COLO829 (cell line): ENCODE results near the gene CD1B.
"Not testable (repeated sequence)": the region's sequence is repeated elsewhere in the genome, so short reads cannot be mapped to it uniquely, and the experiment has no call there.

Source experiments
- DNase-seq: peaks from one replicate; pipeline ENCODE4 v3.0.0; 2012; ENCODE audit warnings: low spot score

CD1B gene

GRCh38 chr1:158331481-158332150, at the start of gene CD1B:
CD1B (minus strand) TSS chr1:158331531; CDS start chr1:158331423, 108 bp downstream.
- DNase-seq = no peak

GRCh38 chr1:158374860-158375259, 43.5 kb upstream of the CD1B start:
- no peak for DNase-seq

GRCh38 chr1:158374101-158374500, 42.8 kb upstream of the CD1B start:
- not testable (repeated sequence) for DNase-seq

DNA sequence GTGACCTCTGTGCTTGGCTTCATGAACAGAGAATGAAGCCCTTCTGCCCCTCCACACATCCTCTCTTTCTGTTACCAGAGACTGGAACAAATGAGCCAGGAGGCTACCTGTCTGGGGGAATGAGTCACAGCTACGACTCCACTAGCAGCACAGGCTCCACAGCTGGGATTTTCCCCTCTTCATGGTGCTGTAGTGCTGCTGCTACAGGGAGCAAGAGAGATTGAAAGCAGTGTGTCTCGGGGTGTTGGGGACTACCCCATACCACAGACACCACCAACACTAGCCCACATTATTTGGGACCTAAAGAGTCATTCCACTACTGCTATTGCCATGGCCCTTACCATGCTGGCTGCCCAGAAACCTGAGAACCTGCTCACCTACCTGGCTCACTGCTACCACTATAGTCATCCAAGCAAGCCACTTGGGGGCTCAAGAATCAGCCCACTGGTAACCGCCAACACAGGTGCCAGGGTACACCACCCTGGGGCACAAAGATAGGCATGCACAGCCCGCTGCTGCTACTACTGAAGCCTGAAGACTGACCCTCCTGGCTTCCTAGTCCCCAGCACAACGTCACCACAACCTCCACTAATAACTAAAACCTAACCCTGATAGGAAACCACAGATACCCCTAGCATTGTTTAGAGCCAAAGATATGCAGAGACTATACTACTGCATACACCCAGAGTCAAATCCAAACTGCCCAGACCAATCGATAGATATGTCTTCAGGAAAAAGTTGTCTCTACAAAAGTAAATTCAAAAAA, 40.0 kb upstream of the CD1B start:
- DNase-seq = no peak

DNA sequence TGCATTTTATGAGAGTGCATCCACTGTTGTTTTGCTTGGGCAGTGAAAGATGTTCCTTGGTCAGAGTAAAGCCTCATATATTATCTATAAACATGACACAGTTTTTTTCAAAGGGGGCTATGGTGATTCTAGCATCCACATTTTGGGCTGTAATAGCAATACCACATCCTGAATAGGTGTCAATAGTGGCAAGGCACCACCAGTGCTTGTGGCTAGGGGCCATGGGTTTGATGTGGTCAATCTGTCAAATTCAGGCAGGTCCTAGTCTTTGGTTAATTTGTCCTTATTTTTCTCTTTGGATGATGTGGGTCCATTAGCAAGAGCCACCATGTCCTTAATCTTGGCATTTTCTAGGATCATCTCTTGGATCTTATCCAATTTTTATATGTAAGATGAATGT, 35.5 kb upstream of the CD1B start:
- no peak for DNase-seq

- DNase-seq = no peak
Measured at GRCh38 chr1:158362941-158363340, 31.6 kb upstream of the CD1B start.

- no peak for DNase-seq
Measured at GRCh38 chr1:158362482-158362881, 31.2 kb upstream of the CD1B start.

GRCh38 chr1:158357441-158357840, 26.1 kb upstream of the CD1B start:
- DNase-seq = no peak

DNA sequence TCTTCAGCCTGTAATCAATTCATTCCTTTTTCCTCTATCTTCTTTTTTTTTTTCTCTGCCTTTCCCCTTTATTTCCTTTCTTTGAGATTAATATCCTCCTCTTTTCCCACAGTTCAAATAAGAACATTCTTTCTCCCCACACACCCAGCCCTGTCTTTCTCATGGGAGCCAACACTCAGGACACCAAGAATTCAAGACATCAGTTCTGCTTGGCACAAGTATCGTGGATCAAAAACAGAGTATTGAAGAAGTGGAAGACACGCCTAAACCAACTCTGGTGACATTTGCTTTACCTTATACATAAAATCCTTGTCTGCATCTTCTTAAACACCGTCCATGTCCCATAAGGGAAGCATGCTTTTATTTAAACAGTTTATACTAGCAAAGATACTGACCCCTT, 25.3 kb upstream of the CD1B start:
- no peak for DNase-seq

DNA sequence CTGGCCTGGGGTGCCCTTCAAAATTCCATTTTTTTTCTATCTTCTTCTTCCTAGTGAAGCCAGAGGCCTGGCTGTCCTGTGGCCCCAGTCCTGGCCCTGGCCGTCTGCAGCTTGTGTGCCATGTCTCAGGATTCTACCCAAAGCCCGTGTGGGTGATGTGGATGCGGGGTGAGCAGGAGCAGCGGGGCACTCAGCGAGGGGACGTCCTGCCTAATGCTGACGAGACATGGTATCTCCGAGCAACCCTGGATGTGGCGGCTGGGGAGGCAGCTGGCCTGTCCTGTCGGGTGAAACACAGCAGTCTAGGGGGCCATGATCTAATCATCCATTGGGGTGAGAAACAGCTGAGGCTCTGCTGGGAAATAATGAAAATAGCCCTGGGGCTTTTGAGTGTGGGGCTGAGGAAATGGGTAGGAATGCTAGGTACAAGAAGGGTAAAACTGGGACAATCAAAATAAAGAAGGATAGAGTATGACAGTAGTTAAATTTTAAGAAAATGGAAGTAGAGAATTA, 24.5 kb upstream of the CD1B start:
- no peak for DNase-seq

GRCh38 chr1:158354255-158354654, 22.9 kb upstream of the CD1B start:
- DNase-seq = no peak

DNA sequence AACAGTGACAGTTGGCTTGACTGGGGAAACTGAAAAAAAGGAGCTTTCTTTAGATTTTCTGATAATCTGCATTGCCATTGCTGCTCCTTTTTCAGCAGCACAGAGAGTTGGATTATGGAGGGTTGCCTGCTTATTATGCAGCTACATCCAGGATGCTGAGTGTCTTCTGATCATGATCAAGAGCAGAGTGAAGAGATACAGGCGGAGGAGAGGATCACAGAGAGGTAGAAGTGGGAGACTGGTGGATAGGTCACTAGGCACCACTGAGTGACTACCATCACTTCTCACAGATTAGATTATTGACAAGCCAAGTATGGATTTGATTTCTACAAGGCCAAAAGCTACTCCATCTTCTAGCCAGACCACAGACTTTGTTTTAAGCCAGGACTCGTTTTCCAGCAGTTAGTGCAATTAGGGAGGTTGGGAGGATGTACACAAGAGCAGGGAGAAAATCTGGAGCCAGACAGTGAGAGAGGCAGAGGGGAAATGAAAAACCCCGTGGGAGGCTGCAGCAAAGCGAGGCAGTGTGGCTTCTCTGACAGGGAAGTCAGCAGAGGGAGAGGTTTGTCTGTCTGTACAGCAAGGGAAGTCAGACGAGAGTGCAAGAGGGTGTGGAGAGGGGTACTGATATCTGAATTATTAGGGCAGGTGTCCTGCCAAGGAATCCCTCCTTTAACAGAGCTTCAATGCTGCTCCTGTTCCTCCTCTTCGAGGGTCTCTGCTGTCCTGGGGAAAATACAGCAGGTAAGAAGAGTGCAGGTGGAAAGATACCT, 22.2 kb upstream of the CD1B start, which contains the start of gene CD1E:
TSS of gene CD1E (plus strand) at position 592 of the 773 bp plus-strand sequence. CDS start at position 687, 95 bp downstream.
- DNase-seq = no peak

GRCh38 chr1:158348946-158349345, 17.6 kb upstream of the CD1B start:
- not testable (repeated sequence) for DNase-seq

DNA sequence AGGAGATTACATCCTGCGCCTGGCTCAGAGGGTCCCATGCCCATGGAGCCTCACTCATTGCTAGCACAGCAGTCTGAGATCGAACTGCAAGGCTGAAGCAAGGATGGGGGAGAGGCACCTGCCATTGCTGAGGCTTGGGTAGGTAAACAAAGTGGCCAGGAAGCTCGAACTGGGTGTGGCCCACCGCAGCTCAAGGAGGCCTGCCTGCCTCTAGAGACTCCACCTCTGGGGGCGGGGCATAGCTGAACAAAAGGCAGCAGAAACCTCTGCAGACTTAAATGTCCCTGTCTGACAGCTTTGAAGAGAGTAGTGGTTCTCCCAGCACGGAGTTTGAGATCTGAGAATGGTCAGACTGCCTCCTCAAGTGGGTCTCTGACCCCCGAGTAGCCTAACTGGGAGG, 5.1 kb upstream of the CD1B start:
- not testable (repeated sequence) for DNase-seq

GRCh38 chr1:158335213-158335532, 3.8 kb upstream of the CD1B start:
- DNase-seq = no peak

- DNase-seq = no peak
Measured at GRCh38 chr1:158334526-158335212, 3.3 kb upstream of the CD1B start.

- DNase-seq = no peak
Measured at GRCh38 chr1:158333405-158334155, 2.2 kb upstream of the CD1B start.

DNA sequence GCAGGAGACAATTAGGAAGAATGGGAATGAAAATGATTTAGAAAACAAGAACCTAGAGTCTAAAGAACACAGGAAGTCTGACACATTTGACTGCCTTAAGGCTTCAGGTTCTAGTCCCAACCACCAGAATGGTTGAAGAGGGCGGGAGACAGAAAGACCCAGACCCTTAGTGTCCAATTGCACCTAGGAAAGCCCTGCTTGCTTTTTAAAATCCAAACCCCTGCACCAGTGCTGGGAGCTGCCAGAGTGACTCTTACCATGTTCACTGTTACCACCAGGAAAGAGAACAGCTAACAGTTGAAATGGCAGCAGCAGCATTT, 265 bp downstream of the CD1B start:
- no peak for DNase-seq

DNA sequence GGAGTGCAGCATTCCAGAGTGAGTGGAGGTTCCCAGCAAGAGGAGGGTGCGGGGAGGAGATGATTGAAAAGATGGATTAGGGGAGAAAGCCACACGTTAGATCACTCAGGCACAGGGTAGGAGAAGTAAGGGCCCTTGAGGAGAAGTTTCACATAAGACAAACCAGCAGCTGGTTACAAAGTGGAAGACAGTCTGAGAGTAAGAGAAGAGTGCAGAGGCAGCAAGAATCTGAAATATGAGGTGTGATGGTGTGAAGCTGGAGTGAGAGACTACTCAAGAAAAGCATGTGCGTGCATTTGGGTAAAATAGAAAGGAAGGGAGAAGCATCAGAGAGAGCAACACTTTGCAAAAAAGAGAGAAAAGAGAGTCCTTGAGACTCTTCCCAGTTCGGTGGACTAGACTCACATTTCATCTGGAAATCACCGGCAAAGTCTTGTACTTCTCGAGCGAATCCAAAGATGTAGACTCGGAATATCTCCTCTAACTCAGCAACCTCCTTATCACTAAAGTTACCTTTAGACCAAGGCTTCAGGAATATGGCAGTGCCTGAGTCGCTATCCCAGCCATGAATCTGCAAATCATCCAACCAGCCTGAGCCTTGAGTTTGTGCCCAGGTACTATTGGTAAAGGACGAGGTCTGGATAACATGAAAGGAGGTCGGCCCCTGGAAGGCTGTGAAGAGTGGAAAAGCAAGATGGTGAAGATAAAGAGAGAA, 783 bp downstream of the CD1B start:
- DNase-seq = no peak

DNA sequence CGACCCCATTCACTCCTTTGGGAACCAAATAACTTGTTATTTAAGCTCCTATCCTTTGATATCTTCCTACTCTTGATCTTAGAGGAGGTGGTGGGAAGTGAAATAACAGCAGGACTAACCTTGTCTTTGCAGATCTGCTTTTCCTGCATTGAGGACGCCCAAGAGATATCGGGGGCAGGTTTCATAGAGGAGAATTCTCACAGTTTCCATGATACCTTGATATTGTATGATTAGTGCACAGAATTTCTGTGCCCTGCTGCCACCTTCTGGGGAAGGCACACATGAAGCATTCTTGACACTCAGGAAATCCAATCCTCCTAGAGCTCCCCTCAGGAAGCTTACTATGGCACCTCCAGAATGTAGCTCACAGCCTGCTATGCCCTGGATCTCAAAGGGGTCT, 1.6 kb downstream of the CD1B start:
- peak; percentile 43 for DNase-seq

DNA sequence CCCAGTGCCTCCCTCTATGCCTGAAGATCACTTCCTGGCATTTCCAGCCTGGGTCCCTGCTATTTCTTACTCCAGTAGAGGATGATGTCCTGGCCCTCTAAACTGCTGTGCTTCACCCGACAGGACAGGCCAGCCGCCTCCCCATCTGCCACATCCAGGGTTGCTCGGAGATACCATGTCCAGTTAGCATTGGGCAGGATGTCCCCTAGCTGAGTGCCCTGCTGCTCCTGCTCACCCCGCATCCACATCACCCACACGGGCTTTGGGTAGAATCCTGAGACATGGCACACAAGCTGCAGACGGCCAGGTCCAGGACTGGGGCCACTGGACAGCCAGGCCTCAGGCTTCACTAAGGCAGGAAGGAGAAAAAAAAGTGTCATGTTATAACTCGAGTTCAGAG, 2.0 kb downstream of the CD1B start:
- no peak for DNase-seq
